ENCODE results near the gene DBF4B.

DNA sequence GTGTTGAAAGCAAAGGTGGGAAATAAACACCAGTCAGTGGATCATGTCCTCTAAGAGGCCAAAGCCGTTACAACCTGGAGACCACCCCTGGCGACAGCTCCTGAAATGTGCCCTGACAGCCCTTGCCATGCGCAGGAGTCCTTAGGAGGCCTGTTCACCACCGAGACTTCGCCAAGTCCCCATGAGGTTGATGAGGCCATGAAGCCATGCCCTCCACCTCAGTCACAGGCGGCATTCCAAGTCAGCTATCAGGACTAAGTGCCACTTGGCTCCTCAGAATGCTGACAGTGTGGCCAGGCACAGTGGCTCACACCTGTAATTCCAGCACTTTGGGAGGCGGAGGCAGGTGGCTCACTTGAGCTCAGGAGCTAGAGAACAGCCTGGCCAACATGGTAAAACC lies 77.5 kb downstream of the DBF4B start:
- TF ChIP-seq BHLHE40 (IDR thresholded peaks at IDR 0.05; ENCODE audit: borderline replicate concordance) (no peak), ARNT (IDR thresholded peaks at IDR 0.05) (no peak), FOXA1 (IDR thresholded peaks at IDR 0.05) (no peak), FOXM1 (IDR thresholded peaks at IDR 0.05; ENCODE audit: borderline replicate concordance) (no peak), HDGF (IDR thresholded peaks at IDR 0.05; ENCODE audit: borderline replicate concordance) (no peak), ELF4 (IDR thresholded peaks at IDR 0.05) (no peak), CTBP1 (IDR thresholded peaks at IDR 0.05; ENCODE audit: borderline replicate concordance) (no peak)

Measured in HEK293T (cell line).